HEK293 (cell line): ENCODE measurements around the gene CYP2C18.

Experiments
- CTCF ChIA-PET: fragments of 350-600 bp; formaldehyde crosslinking; extraction: SDS; loops from one replicate; lab custom pipeline; 2021; ENCODE audit warnings: antibody characterized with exemption; lab: Yijun Ruan, JAX
- POLR2A ChIA-PET: fragments of 300-600 bp; formaldehyde crosslinking; extraction: SDS; loops from one replicate; lab custom pipeline; 2020; ENCODE audit warnings: antibody characterized with exemption, inconsistent platforms; lab: Yijun Ruan, JAX
- H3K27ac ChIP-seq: fragments of 200-500 bp; sonication (Bioruptor generic); 2 replicates; pipeline ENCODE4 v1.5.1; 2014; ENCODE audit warnings: low read depth, low read length, control low read depth, inconsistent platforms; ENCODE audit errors: extremely low read depth
- H3K36me3 ChIP-seq, 2 experiments: fragments of 200-500 bp in 1 of 2; sonication (Bioruptor generic) in 1 of 2; 1 replicate in 1 of 2; 2 replicates in 1 of 2; pipeline ENCODE4 v1.5.1; 2014 to 2017; ENCODE audit warnings: inconsistent platforms in 2 of 2, low read length in 2 of 2; ENCODE audit not compliant: control insufficient read depth in 2 of 2, insufficient read depth in 1 of 2
- H3K4me1 ChIP-seq: fragments of 200-500 bp; sonication (Bioruptor generic); 2 replicates; pipeline ENCODE4 v1.5.1; 2014; ENCODE audit warnings: mild to moderate bottlenecking, low read length, inconsistent platforms; ENCODE audit not compliant: control insufficient read depth, insufficient read depth
- H3K4me3 ChIP-seq: 2 replicates; pipeline ENCODE4 v1.5.1; 2011; ENCODE audit warnings: low read depth, mild to moderate bottlenecking, control low read depth, low read length, moderate library complexity
- H3K9me3 ChIP-seq: fragments of 200-500 bp; sonication (Bioruptor generic); 2 replicates; pipeline ENCODE4 v1.5.1; 2014; ENCODE audit warnings: low read depth, low read length, inconsistent platforms; ENCODE audit not compliant: control insufficient read depth, insufficient read depth
- GLI4 ChIP-seq: fragments of 450-650 bp; formaldehyde crosslinking; IDR thresholded peaks from 2 replicates; pipeline ENCODE4 v1.5.1; 2016; ENCODE audit warnings: missing biosample characterization, missing genetic modification characterization
- REPIN1 ChIP-seq: fragments of 450-650 bp; formaldehyde crosslinking; IDR thresholded peaks from 2 replicates; pipeline ENCODE4 v1.5.1; 2017; ENCODE audit warnings: missing biosample characterization, missing genetic modification characterization, low read depth
- SP2 ChIP-seq: fragments of 450-650 bp; formaldehyde crosslinking; IDR thresholded peaks from 2 replicates; pipeline ENCODE4 v1.5.1; 2016; ENCODE audit warnings: missing biosample characterization, missing genetic modification characterization
- ZBTB8A ChIP-seq: fragments of 450-650 bp; formaldehyde crosslinking; IDR thresholded peaks from 2 replicates; pipeline ENCODE4 v1.5.1; 2016; ENCODE audit warnings: missing biosample characterization, missing genetic modification characterization
- ZEB2 ChIP-seq: fragments of 450-650 bp; formaldehyde crosslinking; IDR thresholded peaks from 2 replicates; pipeline ENCODE4 v1.5.1; 2016; ENCODE audit warnings: missing biosample characterization, missing genetic modification characterization
- ZIC2 ChIP-seq: fragments of 450-650 bp; formaldehyde crosslinking; IDR thresholded peaks from 2 replicates; pipeline ENCODE4 v1.5.1; 2016; ENCODE audit warnings: missing biosample characterization, missing genetic modification characterization
- ZNF140 ChIP-seq: fragments of 450-650 bp; formaldehyde crosslinking; IDR thresholded peaks from 2 replicates; pipeline ENCODE4 v1.5.1; 2016; ENCODE audit warnings: missing biosample characterization, missing genetic modification characterization
- ZNF169 ChIP-seq: fragments of 450-650 bp; formaldehyde crosslinking; IDR thresholded peaks from 2 replicates; pipeline ENCODE4 v1.5.1; 2016; ENCODE audit warnings: missing biosample characterization, missing genetic modification characterization
- ZNF214 ChIP-seq: fragments of 450-650 bp; formaldehyde crosslinking; IDR thresholded peaks from 2 replicates; pipeline ENCODE4 v1.5.1; 2017; ENCODE audit warnings: missing biosample characterization, mild to moderate bottlenecking, missing genetic modification characterization, borderline replicate concordance
- ZNF350 ChIP-seq: fragments of 450-650 bp; formaldehyde crosslinking; IDR thresholded peaks from 2 replicates; pipeline ENCODE4 v1.5.0; 2017; ENCODE audit warnings: missing biosample characterization, mild to moderate bottlenecking, missing genetic modification characterization
- ZNF366 ChIP-seq: fragments of 450-650 bp; formaldehyde crosslinking; conservative IDR thresholded peaks from 2 replicates; pipeline ENCODE4 v1.5.1; 2016; ENCODE audit warnings: missing biosample characterization, missing genetic modification characterization
- ZNF37A ChIP-seq: fragments of 450-650 bp; IDR thresholded peaks from 2 replicates; pipeline ENCODE4 v1.5.1; 2018; ENCODE audit warnings: missing biosample characterization, missing genetic modification characterization
- ZNF394 ChIP-seq: fragments of 450-650 bp; formaldehyde crosslinking; IDR thresholded peaks from 2 replicates; pipeline ENCODE4 v1.5.1; 2016; ENCODE audit warnings: missing biosample characterization, missing genetic modification characterization, mild to moderate bottlenecking, moderate library complexity, borderline replicate concordance
- ZNF600 ChIP-seq: fragments of 450-650 bp; formaldehyde crosslinking; IDR thresholded peaks from 2 replicates; pipeline ENCODE4 v1.5.1; 2016; ENCODE audit warnings: missing biosample characterization, missing genetic modification characterization
- ZXDB ChIP-seq: fragments of 450-650 bp; formaldehyde crosslinking; IDR thresholded peaks from 2 replicates; pipeline ENCODE4 v1.5.1; 2016; ENCODE audit warnings: missing biosample characterization, missing genetic modification characterization
- TF ChIP-seq, protein P1 (sequence below): fragments of 450-650 bp; formaldehyde crosslinking; IDR thresholded peaks from 2 replicates; pipeline ENCODE4 v1.5.1; 2017; ENCODE audit warnings: missing biosample characterization, missing genetic modification characterization
- TF ChIP-seq, protein P2 (sequence below): fragments of 450-650 bp; formaldehyde crosslinking; IDR thresholded peaks from 2 replicates; pipeline ENCODE4 v1.5.1; 2017; ENCODE audit warnings: missing biosample characterization, missing genetic modification characterization
- TF ChIP-seq, protein P3 (sequence below): fragments of 450-650 bp; formaldehyde crosslinking; IDR thresholded peaks from 2 replicates; pipeline ENCODE4 v1.5.1; 2016; ENCODE audit warnings: missing biosample characterization, missing genetic modification characterization
- TF ChIP-seq, protein P4 (sequence below): fragments of 450-650 bp; formaldehyde crosslinking; IDR thresholded peaks from 2 replicates; pipeline ENCODE4 v1.5.1; 2016; ENCODE audit warnings: missing biosample characterization, missing genetic modification characterization

Gene CYP2C18

DNA sequence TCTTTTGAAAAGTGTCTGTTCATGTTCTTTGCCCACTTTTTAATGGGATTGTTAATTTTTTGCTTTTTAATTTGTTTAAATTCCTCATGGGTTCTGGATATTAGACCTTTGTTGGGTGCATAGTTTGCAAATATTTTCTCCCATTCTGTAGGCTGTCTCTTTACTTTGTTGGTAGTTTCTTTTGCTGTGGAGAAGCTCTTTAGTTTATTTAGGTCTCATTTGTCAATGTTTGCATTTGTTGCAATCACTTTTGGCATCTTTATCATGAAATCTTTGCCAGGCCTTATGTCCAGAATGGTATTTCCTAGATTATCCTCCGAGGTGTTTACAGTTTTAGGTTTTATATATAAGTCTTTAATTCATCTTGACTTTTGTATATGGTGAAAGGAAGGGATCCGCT, 55.1 kb downstream of the CYP2C18 start (continued):
- TF ChIP-seq, protein P1, sequence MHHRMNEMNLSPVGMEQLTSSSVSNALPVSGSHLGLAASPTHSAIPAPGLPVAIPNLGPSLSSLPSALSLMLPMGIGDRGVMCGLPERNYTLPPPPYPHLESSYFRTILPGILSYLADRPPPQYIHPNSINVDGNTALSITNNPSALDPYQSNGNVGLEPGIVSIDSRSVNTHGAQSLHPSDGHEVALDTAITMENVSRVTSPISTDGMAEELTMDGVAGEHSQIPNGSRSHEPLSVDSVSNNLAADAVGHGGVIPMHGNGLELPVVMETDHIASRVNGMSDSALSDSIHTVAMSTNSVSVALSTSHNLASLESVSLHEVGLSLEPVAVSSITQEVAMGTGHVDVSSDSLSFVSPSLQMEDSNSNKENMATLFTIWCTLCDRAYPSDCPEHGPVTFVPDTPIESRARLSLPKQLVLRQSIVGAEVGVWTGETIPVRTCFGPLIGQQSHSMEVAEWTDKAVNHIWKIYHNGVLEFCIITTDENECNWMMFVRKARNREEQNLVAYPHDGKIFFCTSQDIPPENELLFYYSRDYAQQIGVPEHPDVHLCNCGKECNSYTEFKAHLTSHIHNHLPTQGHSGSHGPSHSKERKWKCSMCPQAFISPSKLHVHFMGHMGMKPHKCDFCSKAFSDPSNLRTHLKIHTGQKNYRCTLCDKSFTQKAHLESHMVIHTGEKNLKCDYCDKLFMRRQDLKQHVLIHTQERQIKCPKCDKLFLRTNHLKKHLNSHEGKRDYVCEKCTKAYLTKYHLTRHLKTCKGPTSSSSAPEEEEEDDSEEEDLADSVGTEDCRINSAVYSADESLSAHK (tag by site-specific recombination) = no peak
- TF ChIP-seq, protein P2, sequence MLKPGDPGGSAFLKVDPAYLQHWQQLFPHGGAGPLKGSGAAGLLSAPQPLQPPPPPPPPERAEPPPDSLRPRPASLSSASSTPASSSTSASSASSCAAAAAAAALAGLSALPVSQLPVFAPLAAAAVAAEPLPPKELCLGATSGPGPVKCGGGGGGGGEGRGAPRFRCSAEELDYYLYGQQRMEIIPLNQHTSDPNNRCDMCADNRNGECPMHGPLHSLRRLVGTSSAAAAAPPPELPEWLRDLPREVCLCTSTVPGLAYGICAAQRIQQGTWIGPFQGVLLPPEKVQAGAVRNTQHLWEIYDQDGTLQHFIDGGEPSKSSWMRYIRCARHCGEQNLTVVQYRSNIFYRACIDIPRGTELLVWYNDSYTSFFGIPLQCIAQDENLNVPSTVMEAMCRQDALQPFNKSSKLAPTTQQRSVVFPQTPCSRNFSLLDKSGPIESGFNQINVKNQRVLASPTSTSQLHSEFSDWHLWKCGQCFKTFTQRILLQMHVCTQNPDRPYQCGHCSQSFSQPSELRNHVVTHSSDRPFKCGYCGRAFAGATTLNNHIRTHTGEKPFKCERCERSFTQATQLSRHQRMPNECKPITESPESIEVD (tag by site-specific recombination) = no peak

DNA sequence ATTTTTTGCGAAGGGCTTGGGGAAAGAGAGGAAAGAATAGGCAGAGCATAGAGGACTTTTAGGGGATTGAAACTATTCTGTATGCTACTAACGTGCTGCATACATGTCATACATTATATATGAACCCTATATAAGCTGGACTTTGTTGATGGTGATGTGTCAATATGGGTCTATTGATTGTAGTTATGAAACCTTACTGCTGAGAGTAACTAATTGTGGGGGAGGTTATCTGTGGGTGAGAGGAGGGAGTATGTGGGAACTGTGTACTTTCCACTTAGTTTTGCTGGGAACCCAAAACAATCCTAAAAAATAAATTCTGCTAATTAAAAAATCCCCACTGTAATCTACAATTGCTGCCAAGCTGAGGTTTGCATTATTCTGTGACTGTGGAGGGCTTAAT, 63.6 kb downstream of the CYP2C18 start:
- Histone ChIP-seq H3K36me3 (no peaks in the 10 kb centered on the region), H3K27ac (no peak overlapping the region), H3K4me1 (no peaks in the 10 kb centered on the region), H3K4me3 (no peak overlapping the region), H3K9me3 (no peaks in the 10 kb centered on the region)
- TF ChIP-seq ZNF600 = no peak
- TF ChIP-seq ZIC2 = no peak
- no peak for TF ChIP-seq ZNF140
- TF ChIP-seq SP2 (tag by site-specific recombination) = no peak
- no peak for TF ChIP-seq ZNF37A (tag by site-specific recombination)
- CTCF ChIA-PET = no interaction called here
- POLR2A ChIA-PET = no interaction called here

DNA sequence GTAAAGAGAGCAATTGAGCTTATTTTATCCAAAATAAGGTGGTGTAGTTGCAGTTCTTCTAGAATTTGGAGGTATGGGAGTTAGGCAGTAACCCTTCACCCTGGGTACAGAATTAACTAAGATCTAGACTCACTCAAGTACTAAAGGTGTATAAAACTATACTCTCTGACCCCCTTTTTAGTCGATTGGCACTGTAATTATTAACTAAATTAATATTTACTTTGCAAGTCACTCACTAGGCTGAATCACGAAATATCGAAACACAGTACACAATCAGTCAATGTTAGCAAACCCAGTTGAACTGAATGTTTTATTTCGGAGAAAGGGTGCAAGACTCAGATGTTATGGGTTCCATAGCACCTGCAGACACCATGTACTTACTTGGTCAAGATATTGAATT, 64.3 kb downstream of the CYP2C18 start:
- Histone ChIP-seq H3K36me3 (no peaks in the 10 kb centered on the region), H3K4me3 (no peak overlapping the region), H3K4me1 (no peaks in the 10 kb centered on the region), H3K9me3 (no peaks in the 10 kb centered on the region), H3K27ac (no peak overlapping the region)
- ChIA-PET CTCF (no interaction called here), POLR2A (no interaction called here)
- TF ChIP-seq, protein P3, sequence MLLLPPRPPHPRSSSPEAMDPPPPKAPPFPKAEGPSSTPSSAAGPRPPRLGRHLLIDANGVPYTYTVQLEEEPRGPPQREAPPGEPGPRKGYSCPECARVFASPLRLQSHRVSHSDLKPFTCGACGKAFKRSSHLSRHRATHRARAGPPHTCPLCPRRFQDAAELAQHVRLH (tag by site-specific recombination) = no peak
- TF ChIP-seq ZBTB8A = no peak
- TF ChIP-seq ZNF169 (tag by site-specific recombination) = no peak
- no peak for TF ChIP-seq ZNF350
- TF ChIP-seq REPIN1 (tag by site-specific recombination) = no peak
- TF ChIP-seq GLI4 = no peak
- TF ChIP-seq ZNF214 (tag by site-specific recombination) = no peak
- TF ChIP-seq ZEB2 (tag by site-specific recombination) = no peak
- no peak for TF ChIP-seq ZXDB
- TF ChIP-seq ZNF366 (tag by site-specific recombination) = no peak
- TF ChIP-seq, protein P4, sequence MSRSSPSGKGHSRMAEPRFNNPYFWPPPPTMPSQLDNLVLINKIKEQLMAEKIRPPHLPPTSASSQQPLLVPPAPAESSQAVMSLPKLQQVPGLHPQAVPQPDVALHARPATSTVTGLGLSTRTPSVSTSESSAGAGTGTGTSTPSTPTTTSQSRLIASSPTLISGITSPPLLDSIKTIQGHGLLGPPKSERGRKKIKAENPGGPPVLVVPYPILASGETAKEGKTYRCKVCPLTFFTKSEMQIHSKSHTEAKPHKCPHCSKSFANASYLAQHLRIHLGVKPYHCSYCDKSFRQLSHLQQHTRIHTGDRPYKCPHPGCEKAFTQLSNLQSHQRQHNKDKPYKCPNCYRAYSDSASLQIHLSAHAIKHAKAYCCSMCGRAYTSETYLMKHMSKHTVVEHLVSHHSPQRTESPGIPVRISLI (tag by site-specific recombination) = no peak
- TF ChIP-seq ZNF394 (tag by site-specific recombination) = no peak
